Chondrocyte (in vitro differentiated cells): Measurements from ENCODE around the gene KRTAP29-1. TPM values are rescaled to one million over a fixed set of nuclear protein-coding genes. Genes with fewer than 3 reads are reported as not detected.
"Not testable (repeated sequence)": the region's sequence is repeated elsewhere in the genome, so short reads cannot be mapped to it uniquely, and the experiment has no call there.

Experiments used
- DNase-seq: peaks from one replicate; pipeline ENCODE4 v3.0.0; 2021; ENCODE audit warnings: mixed read lengths, low spot score
- H3K27ac Mint-ChIP-seq: one replicate; pipeline ENCODE4 v1.8.0; 2021; ENCODE audit warnings: mild to moderate bottlenecking, moderate library complexity, mixed read lengths; ENCODE audit not compliant: unreplicated experiment
- H3K27me3 Mint-ChIP-seq: 2 replicates; pipeline ENCODE4 v1.8.0; 2021; ENCODE audit warnings: low read depth, mixed read lengths
- H3K36me3 Mint-ChIP-seq: 2 replicates; pipeline ENCODE4 v1.8.0; 2021; ENCODE audit warnings: low read depth, mixed read lengths
- H3K4me1 Mint-ChIP-seq: 2 replicates; pipeline ENCODE4 v1.8.0; 2021; ENCODE audit warnings: low read depth, mild to moderate bottlenecking, mixed read lengths
- H3K4me3 Mint-ChIP-seq: one replicate; pipeline ENCODE4 v1.8.0; 2021; ENCODE audit warnings: mild to moderate bottlenecking, moderate library complexity, mixed read lengths; ENCODE audit not compliant: unreplicated experiment
- H3K9me3 Mint-ChIP-seq: 2 replicates; pipeline ENCODE4 v1.8.0; 2021; ENCODE audit warnings: low read depth, mixed read lengths
- CTCF ChIP-seq: fragments of 200-600 bp; sonication (generic); IDR thresholded peaks from 2 replicates; pipeline ENCODE4 v1.5.0; 2021; ENCODE audit warnings: antibody characterized with exemption, mild to moderate bottlenecking, moderate library complexity
- total RNA-seq: library from RNA; stranded (reverse); gene quantifications from 3 replicates; pipeline ENCODE4 v1.2.1, GENCODE V29; 2021

Gene KRTAP29-1
- total RNA-seq, 1 donor from 2014 or later = not detected

DNA sequence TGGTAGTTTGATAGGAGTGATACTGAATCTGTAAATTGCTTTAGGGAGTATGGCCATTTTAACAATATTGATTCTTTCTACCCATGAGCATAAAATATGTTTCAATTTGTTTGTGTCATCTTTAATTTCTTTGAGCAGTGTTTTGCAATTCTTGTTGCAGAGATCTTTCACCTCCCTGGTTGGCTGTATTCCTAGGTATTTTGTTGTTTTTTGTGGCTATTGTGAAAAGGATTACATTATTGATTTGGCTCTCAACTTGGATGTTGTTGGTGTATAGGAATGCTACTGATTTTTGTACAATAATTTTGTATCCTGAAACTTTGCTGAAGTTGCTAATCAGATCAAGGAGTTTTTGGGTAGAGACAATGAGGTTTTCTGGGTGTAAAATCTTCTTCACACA lies 44.2 kb downstream of the KRTAP29-1 start:
- Mint-ChIP-seq H3K9me3 (peaks cover 2% of the 10 kb centered on the region), H3K4me3 (no peak overlapping the region), H3K27ac (no peak overlapping the region), H3K27me3 (peaks cover 20% of the 10 kb centered on the region), H3K36me3 (peaks cover 2% of the 10 kb centered on the region), H3K4me1 (peaks cover 10% of the 10 kb centered on the region)
- TF ChIP-seq CTCF = no peak
- no peak for DNase-seq

DNA sequence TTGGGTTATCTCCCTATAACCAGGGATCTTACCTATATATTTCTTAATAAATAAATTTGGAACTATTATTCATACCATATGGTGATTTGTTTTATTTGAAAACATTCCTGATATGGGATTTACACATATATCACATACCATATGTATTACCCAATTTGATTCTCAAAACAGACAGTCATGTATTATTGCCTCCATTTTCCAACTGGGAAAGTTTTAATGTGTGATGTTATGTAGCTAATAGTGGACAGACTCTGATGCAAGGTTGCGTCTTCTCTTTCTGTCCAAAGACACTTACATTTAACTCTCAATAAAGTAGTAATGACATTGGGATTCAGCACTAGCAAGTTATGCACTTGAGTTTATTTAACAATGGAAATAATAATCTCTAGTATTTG lies 46.4 kb downstream of the KRTAP29-1 start:
- no peak for DNase-seq
- H3K4me1 Mint-ChIP-seq = peaks cover 10% of the 10 kb centered on the region
- H3K9me3 Mint-ChIP-seq = peaks cover under 1% of the 10 kb centered on the region

GRCh38 chr17:41255381-41256290 lies 47.0 kb downstream of the KRTAP29-1 start, which contains the start of gene KRTAP9-9:
KRTAP9-9 (plus strand) TSS chr17:41255384.
- H3K27ac Mint-ChIP-seq, H3K9me3 Mint-ChIP-seq, H3K36me3 Mint-ChIP-seq, H3K4me1 Mint-ChIP-seq, H3K4me3 Mint-ChIP-seq, DNase-seq: not testable (repeated sequence)
- H3K27me3 Mint-ChIP-seq = peaks cover 27% of the 10 kb centered on the region

More for the DNA sequence above, 46.4 kb downstream of the KRTAP29-1 start:
- no peaks in the 10 kb centered on the region for H3K36me3 Mint-ChIP-seq
- H3K27ac Mint-ChIP-seq = no peak overlapping the region
- TF ChIP-seq CTCF = no peak
- H3K4me3 Mint-ChIP-seq = no peak overlapping the region
- H3K27me3 Mint-ChIP-seq = peaks cover 29% of the 10 kb centered on the region

DNA sequence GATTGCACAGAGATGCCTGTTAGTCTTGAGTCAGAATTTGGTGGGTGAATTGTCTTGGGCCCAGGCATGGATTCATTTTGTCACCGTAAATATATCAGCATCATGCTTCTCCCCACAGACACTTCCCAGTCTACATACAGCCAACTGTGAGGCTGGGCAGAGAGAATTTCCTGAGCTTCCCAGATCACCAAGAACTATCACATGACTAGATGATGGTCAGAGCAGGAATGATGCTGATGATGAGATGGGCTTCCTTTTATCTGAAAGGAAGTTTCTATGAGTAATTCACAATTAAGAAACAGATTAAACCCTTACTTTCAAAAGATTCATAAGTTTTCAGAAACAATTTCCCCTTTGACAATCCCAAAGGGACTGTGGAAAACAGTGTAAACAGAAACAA lies 47.8 kb downstream of the KRTAP29-1 start:
- peaks cover 10% of the 10 kb centered on the region for H3K4me1 Mint-ChIP-seq
- no peak overlapping the region for H3K27ac Mint-ChIP-seq
- H3K36me3 Mint-ChIP-seq = peaks cover 3% of the 10 kb centered on the region
- TF ChIP-seq CTCF = no peak
- no peak overlapping the region for H3K4me3 Mint-ChIP-seq
- no peak for DNase-seq
- H3K27me3 Mint-ChIP-seq = peaks cover 35% of the 10 kb centered on the region
- H3K9me3 Mint-ChIP-seq = no peaks in the 10 kb centered on the region

Other genes with a start within 250 kb of the KRTAP29-1 start
- gene KRTAP2-2, start 247.6 kb downstream of the KRTAP29-1 start, total RNA-seq = not detected in 3 replicates
- gene KRTAP2-3, start 242.7 kb downstream of the KRTAP29-1 start, total RNA-seq = not detected in 3 replicates
- gene KRTAP2-4, start 237.0 kb downstream of the KRTAP29-1 start, total RNA-seq = not detected in 3 replicates
- not detected in 3 replicates for gene KRTAP4-7, start 218.7 kb downstream of the KRTAP29-1 start, total RNA-seq
- not detected in 3 replicates for gene KRTAP4-8, start 204.7 kb downstream of the KRTAP29-1 start, total RNA-seq
- not detected in 3 replicates for gene KRTAP4-16, start 200.6 kb downstream of the KRTAP29-1 start, total RNA-seq
- gene KRTAP4-9, start 197.5 kb downstream of the KRTAP29-1 start, total RNA-seq = not detected in 3 replicates
- gene KRTAP4-11, start 184.5 kb downstream of the KRTAP29-1 start, total RNA-seq = not detected in 3 replicates
- not detected in 3 replicates for gene KRTAP4-12, start 178.7 kb downstream of the KRTAP29-1 start, total RNA-seq
- not detected in 3 replicates for gene KRTAP4-6, start 162.3 kb downstream of the KRTAP29-1 start, total RNA-seq
- not detected in 3 replicates for gene KRTAP4-5, start 153.0 kb downstream of the KRTAP29-1 start, total RNA-seq
- gene KRTAP4-4, start 142.1 kb downstream of the KRTAP29-1 start, total RNA-seq = not detected in 3 replicates
- not detected in 3 replicates for gene KRTAP4-3, start 134.6 kb downstream of the KRTAP29-1 start, total RNA-seq
- not detected in 3 replicates for gene KRTAP4-2, start 124.6 kb downstream of the KRTAP29-1 start, total RNA-seq
- not detected in 3 replicates for gene KRTAP4-1, start 117.9 kb downstream of the KRTAP29-1 start, total RNA-seq
- gene KRTAP9-1, start 113.0 kb downstream of the KRTAP29-1 start, total RNA-seq = not detected in 3 replicates
- gene KRTAP9-2, start 76.2 kb downstream of the KRTAP29-1 start, total RNA-seq = not detected in 3 replicates
- not detected in 3 replicates for gene KRTAP9-3, start 70.4 kb downstream of the KRTAP29-1 start, total RNA-seq
- not detected in 3 replicates for gene KRTAP9-8, start 64.9 kb downstream of the KRTAP29-1 start, total RNA-seq
- gene KRTAP9-4, start 53.2 kb downstream of the KRTAP29-1 start, total RNA-seq = not detected in 3 replicates
- not detected in 3 replicates for gene KRTAP9-9, start 47.5 kb downstream of the KRTAP29-1 start, total RNA-seq
- gene KRTAP9-6, start 37.5 kb downstream of the KRTAP29-1 start, total RNA-seq = not detected in 3 replicates
- not detected in 3 replicates for gene KRTAP9-7, start 27.2 kb downstream of the KRTAP29-1 start, total RNA-seq
- not detected in 3 replicates for gene KRTAP16-1, start 6.5 kb upstream of the KRTAP29-1 start, total RNA-seq
- not detected in 3 replicates for gene KRTAP17-1, start 12.9 kb upstream of the KRTAP29-1 start, total RNA-seq
- gene KRT33A, start 48.0 kb upstream of the KRTAP29-1 start, total RNA-seq = not detected in 3 replicates
- gene KRT33B, start 67.0 kb upstream of the KRTAP29-1 start, total RNA-seq = not detected in 3 replicates
- not detected in 3 replicates for gene KRT34, start 79.5 kb upstream of the KRTAP29-1 start, total RNA-seq
- not detected in 3 replicates for gene KRT31, start 94.8 kb upstream of the KRTAP29-1 start, total RNA-seq
- gene KRT37, start 121.7 kb upstream of the KRTAP29-1 start, total RNA-seq = not detected in 3 replicates
- not detected in 3 replicates for gene KRT38, start 138.1 kb upstream of the KRTAP29-1 start, total RNA-seq
- not detected in 3 replicates for gene KRT32, start 164.5 kb upstream of the KRTAP29-1 start, total RNA-seq
- not detected in 3 replicates for gene KRT35, start 178.3 kb upstream of the KRTAP29-1 start, total RNA-seq
- gene KRT36, start 187.1 kb upstream of the KRTAP29-1 start, total RNA-seq = not detected in 3 replicates
- gene KRT13, start 202.8 kb upstream of the KRTAP29-1 start, total RNA-seq = not detected in 3 replicates
- not detected in 3 replicates for gene KRT15, start 216.0 kb upstream of the KRTAP29-1 start, total RNA-seq
- gene KRT19, start 225.5 kb upstream of the KRTAP29-1 start, total RNA-seq = 1.3 to 1.7 TPM in 2 of 3 replicates, not detected in the other